ENCODE data around the gene IL25.
"Not testable (repeated sequence)": the region's sequence is repeated elsewhere in the genome, so short reads cannot be mapped to it uniquely, and the experiment has no call there.

Gene IL25

DNA sequence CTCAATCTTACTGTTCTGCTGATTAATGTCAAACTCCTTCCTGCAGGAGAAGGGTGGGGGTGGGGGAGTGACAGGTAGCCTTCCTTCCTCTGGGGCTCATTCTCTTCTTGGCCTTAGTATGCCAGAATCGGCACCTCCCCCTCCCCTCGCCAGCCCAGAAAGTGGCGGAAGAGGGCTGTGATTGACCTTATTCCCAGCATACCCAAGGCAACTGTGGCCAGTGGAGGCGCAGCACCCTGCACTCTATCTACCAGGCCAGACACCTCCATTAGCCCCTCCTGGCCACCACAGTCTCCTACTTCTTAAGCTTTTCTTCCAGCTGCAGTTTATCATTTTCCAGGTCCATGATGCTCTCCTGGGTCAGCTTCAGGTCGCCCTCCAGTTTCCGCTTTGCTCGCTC lies 20.0 kb downstream of the IL25 start:
- FAIRE-seq = no peak

DNA sequence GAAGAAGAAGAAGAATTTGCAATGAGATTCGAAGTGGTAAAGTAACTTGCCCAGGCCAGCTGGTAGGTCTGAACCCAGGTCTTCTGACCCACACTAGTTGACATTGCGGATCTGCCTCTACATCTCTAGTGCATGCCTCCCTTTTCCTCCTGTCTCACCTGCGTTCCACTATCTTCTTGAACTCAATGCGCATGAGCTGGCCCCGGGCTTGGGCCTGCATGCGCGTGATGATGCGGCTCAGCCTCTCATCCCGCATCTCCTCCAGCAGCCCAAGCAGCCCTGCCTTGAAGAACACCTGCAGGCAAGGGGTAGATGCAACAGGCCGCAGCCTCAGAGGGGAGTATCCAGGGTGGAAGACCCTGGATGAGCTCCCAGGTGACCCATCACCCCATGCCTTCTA lies 23.5 kb downstream of the IL25 start:
- no peak for FAIRE-seq

GRCh38 chr14:23396781-23397407 lies 24.3 kb downstream of the IL25 start:
- FAIRE-seq = no peak

- no peak for FAIRE-seq
Observed at GRCh38 chr14:23398348-23398747, 25.7 kb downstream of the IL25 start.

- no peak for FAIRE-seq
Observed at GRCh38 chr14:23399136-23399535, 26.5 kb downstream of the IL25 start.

DNA sequence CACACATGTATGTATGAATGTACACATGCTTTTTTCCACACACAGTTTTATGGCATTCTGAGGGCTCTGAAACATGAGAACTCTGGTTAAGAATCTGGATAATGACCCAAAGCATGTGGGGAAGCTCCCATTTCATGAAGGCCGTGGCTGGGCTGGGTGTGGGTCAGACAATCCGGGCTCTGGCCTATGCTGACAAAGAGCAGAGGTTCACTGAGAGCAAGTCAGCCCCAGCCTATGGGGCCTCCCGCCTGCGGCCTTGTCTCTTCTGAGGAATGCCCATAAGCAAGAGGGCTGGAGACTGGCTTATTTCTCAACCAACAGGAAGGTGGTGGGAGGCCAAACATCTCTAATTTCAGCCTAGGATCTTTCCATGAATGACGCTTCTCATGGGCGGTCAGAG lies 27.0 kb downstream of the IL25 start:
- no peak for FAIRE-seq

DNA sequence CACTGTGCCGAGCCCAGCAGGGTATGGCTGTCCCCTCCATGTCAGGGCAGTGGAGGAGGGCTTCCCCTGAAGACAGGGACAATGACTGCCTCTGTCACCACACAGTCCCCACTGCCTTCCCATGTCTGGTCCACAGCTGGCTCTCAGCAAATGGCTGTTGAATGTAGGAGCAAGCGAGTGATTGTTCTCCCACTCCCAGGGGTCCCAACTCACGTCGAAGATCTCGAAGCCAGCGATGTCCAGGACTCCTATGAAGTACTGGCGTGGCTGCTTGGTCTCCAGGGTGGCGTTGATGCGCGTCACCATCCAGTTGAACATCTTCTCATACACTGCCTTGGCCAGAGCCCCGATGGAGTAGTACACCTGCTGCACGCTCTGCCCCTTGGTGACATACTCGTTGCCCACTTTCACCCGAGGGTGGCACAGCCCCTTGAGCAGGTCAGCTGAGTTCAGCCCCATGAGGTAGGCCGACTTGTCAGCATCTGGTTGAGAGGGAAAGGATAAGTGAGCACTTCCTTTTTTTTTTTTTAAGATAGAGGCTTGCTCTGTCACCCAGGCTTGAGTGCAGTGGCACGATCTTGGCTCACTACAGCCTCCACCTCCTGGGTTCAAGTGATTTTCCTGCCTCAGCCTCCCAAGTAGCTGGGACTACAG lies 28.0 kb downstream of the IL25 start:
- not testable (repeated sequence) for FAIRE-seq

DNA sequence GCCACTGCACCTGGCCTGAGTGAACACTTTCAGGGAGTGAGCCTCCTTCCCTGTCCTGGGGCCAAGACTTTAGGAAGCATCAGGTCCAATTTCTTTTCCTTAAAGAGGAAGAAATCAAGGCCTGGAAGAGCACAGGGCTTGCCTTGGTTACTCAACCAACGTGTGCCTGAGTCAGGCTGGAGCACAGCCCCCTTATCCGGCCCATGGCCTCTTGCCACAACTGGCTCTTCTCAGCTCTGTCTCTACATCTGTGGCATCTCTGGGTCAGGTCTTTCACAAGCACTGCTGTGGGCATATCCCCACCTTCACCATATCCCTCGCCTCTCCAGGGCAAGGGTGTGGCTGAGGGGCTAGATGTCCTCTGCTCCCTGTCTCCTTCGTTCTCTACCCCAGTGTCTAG lies 28.7 kb downstream of the IL25 start:
- no peak for FAIRE-seq

DNA sequence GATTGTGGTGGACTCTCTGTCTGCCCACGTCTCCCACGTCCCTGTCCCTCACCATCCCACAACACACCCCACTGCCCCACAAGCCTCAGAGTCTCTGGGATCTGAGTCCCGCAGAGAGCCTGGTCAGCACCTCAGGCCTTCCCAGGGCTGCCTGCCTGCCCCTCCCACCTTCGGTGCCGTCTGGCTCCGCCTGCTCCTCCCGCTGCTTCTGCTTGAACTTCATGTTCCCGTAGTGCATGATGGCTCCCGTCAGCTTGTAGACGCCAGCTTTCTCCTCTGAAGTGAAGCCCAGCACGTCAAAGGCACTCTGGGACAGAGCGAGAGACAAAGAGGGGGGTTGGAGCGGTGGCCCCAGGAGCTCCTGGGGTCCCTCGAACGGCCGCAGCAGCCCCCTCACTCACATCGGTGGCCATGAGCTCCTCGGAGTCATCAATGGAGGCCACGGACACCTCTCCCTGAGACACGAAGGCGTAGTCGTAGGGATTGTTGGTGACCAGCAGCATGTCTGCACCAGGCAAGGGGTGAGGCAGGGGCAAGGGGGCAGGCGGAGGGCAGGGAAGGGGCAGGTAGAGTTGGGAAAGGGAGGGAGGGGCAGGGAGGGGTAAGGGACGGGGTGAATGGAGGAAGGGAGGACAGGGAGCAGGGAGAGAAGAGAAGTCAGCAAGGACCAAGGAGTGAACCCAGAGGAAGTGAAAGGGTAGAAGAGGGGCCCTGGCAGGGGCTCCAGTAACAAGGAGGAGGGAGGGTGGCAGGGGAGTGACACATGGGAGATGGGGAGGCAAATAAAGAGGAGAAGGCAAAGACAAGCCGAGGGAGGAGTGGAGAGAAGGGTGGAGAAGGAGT lies 29.9 kb downstream of the IL25 start:
- no peak for FAIRE-seq

GRCh38 chr14:23403139-23403438 lies 30.5 kb downstream of the IL25 start:
- FAIRE-seq = no peak

DNA sequence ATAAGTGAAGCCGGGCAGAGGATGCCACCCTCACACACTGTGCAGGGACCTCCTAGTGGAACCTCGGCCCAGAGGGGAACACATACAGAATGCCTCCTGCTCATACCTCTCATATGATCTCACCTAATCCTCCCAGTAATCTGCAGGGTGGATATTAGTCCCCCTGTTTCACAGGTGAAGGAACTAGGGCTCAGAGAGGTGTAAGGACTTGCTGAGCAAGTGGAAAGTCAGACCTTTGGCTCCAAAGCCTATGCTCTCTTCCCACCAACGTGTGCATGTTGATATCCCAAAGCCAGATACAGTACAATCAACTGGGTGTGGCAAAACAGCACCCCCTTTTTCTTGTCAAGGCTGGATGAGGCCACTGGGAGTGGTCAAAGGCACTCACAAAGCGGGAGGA lies 31.3 kb downstream of the IL25 start:
- no peak for FAIRE-seq

GRCh38 chr14:23404331-23404900 lies 31.8 kb downstream of the IL25 start:
- FAIRE-seq = no peak

- FAIRE-seq = no peak
Observed at GRCh38 chr14:23405096-23405495, 32.5 kb downstream of the IL25 start.

DNA sequence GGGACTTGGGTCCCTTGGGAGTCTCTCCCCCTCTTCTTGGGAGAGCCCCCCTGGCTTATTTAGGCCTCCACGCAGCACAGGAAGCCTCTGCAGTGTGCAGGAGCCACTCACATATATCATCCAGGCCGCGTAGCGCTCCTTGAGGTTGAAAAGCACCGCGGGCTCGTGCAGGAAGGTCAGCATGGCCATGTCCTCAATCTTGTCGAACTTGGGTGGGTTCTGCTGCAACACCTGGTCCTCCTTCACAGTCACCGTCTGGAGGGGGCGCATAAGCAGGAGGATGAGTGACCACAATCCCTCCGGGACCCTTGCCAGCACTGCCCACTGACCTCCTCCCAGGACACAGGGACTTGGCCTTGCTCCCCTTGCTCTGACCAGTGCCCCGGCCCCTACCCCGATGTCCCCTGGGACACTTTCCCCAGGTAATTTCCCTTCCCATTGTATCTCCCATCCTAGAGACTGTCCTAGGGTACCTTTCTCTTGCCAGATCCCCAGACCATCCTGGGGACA lies 33.0 kb downstream of the IL25 start:
- no peak for FAIRE-seq

DNA sequence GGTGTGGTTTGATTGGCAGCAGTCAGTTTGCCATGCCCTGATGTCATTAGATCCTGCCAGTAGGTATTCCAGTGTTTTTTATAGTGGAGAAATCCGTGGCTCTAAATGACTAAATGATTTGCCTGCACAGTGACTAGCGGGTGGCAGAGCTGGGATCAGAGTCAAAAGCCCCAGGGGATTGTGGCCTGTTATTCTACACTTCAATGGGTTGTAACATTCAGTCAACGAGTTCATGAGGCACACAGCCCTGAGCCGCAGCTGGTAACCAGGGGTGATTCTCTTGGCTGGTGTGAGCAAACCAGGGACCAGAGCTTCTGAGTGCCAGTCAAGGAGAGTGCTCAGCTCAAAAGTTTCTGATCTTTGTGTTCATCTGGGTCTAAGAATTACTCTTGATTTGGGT lies 33.6 kb downstream of the IL25 start:
- FAIRE-seq = no peak

DNA sequence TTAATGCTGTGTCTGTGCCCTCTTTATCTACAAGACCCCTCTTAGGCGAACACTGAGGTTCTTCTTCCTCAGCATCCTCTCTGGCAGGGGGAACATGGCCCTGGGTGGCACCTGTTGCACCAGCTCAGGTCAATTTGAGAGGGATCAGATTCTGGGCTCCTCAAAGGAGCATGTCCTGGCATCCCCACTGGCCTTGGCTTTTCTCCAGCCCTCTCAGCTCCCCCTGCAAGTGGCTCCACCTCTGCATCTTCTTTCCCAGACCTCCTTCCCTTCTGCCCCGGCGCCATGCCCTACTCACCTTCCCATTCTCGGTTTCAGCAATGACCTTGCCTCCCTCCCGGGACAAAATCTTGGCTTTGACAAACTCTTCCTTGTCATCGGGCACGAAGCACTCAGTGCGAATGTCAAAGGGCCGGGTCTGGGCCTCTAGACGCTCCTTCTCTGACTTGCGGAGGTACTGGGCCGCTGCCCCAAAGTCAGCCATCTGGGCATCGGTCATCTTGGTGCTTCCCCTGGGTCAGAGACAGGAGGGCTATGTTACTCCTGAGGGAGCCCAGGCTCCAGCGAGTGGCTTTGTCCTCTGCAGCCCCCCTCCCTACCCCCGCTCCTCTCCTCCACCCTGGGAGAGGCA lies 34.2 kb downstream of the IL25 start:
- no peak for FAIRE-seq

GRCh38 chr14:23407516-23408306 lies 35.1 kb downstream of the IL25 start, which contains the start of gene MYH6:
TSS of gene MYH6 (minus strand) at chr14:23408273. CDS start at chr14:23407223, 1,050 bp downstream.
- no peak for FAIRE-seq

DNA sequence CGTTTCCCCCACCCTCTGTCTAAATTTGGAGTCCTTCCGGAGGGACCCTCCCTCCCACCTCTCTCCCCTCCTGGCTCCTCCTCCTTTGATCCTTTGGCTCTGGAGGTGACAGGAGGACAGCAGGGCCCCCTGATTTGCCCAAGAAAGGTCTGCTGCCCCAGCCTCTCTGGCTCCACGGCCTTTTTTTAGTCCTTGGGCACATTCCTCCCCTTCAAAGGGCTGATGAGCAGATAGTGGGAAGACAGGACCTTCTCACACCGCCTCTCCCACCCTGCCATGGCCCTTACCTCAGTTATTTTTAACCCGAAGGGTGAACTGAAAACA lies 35.7 kb downstream of the IL25 start:
- no peak for FAIRE-seq

GRCh38 chr14:23409475-23409874 lies 36.9 kb downstream of the IL25 start:
- FAIRE-seq = no peak

DNA sequence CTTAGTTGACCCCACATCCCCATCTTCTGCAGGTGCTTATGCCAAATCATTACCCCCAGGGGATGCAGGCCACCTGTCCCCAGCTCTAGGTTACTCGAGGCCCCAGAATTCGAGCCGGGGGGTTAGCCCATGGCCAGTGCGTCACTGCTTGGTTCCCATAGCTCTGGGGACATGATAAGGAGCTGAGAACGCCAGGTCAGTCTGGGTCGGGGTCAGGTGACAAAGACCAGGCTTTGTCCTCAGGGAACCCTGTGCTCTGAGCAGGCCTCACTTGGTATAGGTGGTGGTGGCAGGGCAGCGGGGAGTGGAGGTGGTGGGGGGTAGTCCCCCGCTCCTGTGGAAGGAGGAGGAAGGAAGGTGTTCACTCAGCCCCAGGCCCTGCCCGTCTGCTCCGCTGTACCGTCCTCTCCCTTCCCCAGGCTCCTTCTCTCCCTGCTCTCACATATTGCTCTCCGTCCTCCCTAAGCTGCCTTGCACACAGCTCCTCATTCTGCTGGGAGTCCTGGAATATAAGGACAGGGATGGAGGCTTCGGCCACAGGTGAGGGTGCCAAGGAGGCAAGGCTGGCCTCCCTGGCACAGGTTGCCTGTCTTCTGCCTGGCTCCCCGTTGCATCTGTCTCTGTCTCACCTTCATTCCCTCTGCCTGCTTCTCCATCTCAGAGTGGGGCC lies 37.5 kb downstream of the IL25 start:
- no peak for FAIRE-seq

GRCh38 chr14:23411563-23412525 lies 39.2 kb downstream of the IL25 start:
- FAIRE-seq = no peak
